ENCODE results near the gene KRT75.

KRT75 gene

GRCh38 chr12:52396656-52397055, 37.5 kb downstream of the KRT75 start:
- Histone ChIP-seq H3K27me3 (ENCODE audit: control insufficient read depth in 2 of 2, insufficient read depth in 2 of 2, low read length in 2 of 2) (no peaks in the 10 kb centered on the region), H3K27ac (ENCODE audit: low read depth in 2 of 2, low read length in 2 of 2) (no peak overlapping the region), H3K36me3 (ENCODE audit: control insufficient read depth in 2 of 2, insufficient read depth in 2 of 2, low read length in 2 of 2) (no peaks in the 10 kb centered on the region), H3K9me3 (ENCODE audit: control insufficient read depth in 2 of 2, low read length in 2 of 2) (no peaks in the 10 kb centered on the region), H3K9ac (ENCODE audit: low read depth in 1 of 2, low read length in 2 of 2) (no peak overlapping the region), H3K4me1 (ENCODE audit: control insufficient read depth in 2 of 2, insufficient read depth in 2 of 2, low read length in 2 of 2) (no peaks in the 10 kb centered on the region), H3K4me3 (ENCODE audit: low read length in 2 of 2) (no peak overlapping the region)

GRCh38 chr12:52395761-52396434, 38.3 kb downstream of the KRT75 start:
- no peak overlapping the region for H3K27ac ChIP-seq (ENCODE audit: low read depth in 2 of 2, low read length in 2 of 2)

GRCh38 chr12:52394836-52395405, 39.2 kb downstream of the KRT75 start:
- Histone ChIP-seq H3K4me1 (ENCODE audit: control insufficient read depth in 2 of 2, insufficient read depth in 2 of 2, low read length in 2 of 2) (no peaks in the 10 kb centered on the region), H3K9me3 (ENCODE audit: control insufficient read depth in 2 of 2, low read length in 2 of 2) (no peaks in the 10 kb centered on the region), H3K9ac (ENCODE audit: low read depth in 1 of 2, low read length in 2 of 2) (no peak overlapping the region), H3K4me3 (ENCODE audit: low read length in 2 of 2) (no peak overlapping the region), H3K27ac (ENCODE audit: low read depth in 2 of 2, low read length in 2 of 2) (no peak overlapping the region), H3K36me3 (ENCODE audit: control insufficient read depth in 2 of 2, insufficient read depth in 2 of 2, low read length in 2 of 2) (no peaks in the 10 kb centered on the region), H3K27me3 (ENCODE audit: control insufficient read depth in 2 of 2, insufficient read depth in 2 of 2, low read length in 2 of 2) (no peaks in the 10 kb centered on the region)

More at GRCh38 chr12:52395761-52396434, 38.3 kb downstream of the KRT75 start:
- Histone ChIP-seq H3K27me3 (ENCODE audit: control insufficient read depth in 2 of 2, insufficient read depth in 2 of 2, low read length in 2 of 2) (no peaks in the 10 kb centered on the region), H3K9me3 (ENCODE audit: control insufficient read depth in 2 of 2, low read length in 2 of 2) (no peaks in the 10 kb centered on the region), H3K4me1 (ENCODE audit: control insufficient read depth in 2 of 2, insufficient read depth in 2 of 2, low read length in 2 of 2) (no peaks in the 10 kb centered on the region), H3K36me3 (ENCODE audit: control insufficient read depth in 2 of 2, insufficient read depth in 2 of 2, low read length in 2 of 2) (no peaks in the 10 kb centered on the region), H3K9ac (ENCODE audit: low read depth in 1 of 2, low read length in 2 of 2) (no peak overlapping the region), H3K4me3 (ENCODE audit: low read length in 2 of 2) (no peak overlapping the region)

- H3K36me3 ChIP-seq (ENCODE audit: control insufficient read depth in 2 of 2, insufficient read depth in 2 of 2, low read length in 2 of 2), result no peaks in the 10 kb centered on the region
- H3K9ac ChIP-seq (ENCODE audit: low read depth in 1 of 2, low read length in 2 of 2), result no peak overlapping the region
- H3K4me1 ChIP-seq (ENCODE audit: control insufficient read depth in 2 of 2, insufficient read depth in 2 of 2, low read length in 2 of 2), result no peaks in the 10 kb centered on the region
- H3K4me3 ChIP-seq (ENCODE audit: low read length in 2 of 2), result no peak overlapping the region
- H3K27ac ChIP-seq (ENCODE audit: low read depth in 2 of 2, low read length in 2 of 2), result no peak overlapping the region
- peaks cover 0 to 7% of the 10 kb centered on the region in 2 donors for H3K27me3 ChIP-seq (ENCODE audit: control insufficient read depth in 2 of 2, insufficient read depth in 2 of 2, low read length in 2 of 2)
- H3K9me3 ChIP-seq (ENCODE audit: control insufficient read depth in 2 of 2, low read length in 2 of 2), result no peaks in the 10 kb centered on the region
Measured at GRCh38 chr12:52392465-52393007, 41.6 kb downstream of the KRT75 start.

GRCh38 chr12:52391618-52392002, 42.6 kb downstream of the KRT75 start:
- no peak overlapping the region for H3K27ac ChIP-seq (ENCODE audit: low read depth in 2 of 2, low read length in 2 of 2)
- H3K4me3 ChIP-seq (ENCODE audit: low read length in 2 of 2), result no peak overlapping the region
- no peak overlapping the region for H3K9ac ChIP-seq (ENCODE audit: low read depth in 1 of 2, low read length in 2 of 2)
- peaks cover 0 to 7% of the 10 kb centered on the region in 2 donors for H3K27me3 ChIP-seq (ENCODE audit: control insufficient read depth in 2 of 2, insufficient read depth in 2 of 2, low read length in 2 of 2)
- H3K36me3 ChIP-seq (ENCODE audit: control insufficient read depth in 2 of 2, insufficient read depth in 2 of 2, low read length in 2 of 2), result no peaks in the 10 kb centered on the region
- no peaks in the 10 kb centered on the region for H3K4me1 ChIP-seq (ENCODE audit: control insufficient read depth in 2 of 2, insufficient read depth in 2 of 2, low read length in 2 of 2)
- no peaks in the 10 kb centered on the region for H3K9me3 ChIP-seq (ENCODE audit: control insufficient read depth in 2 of 2, low read length in 2 of 2)

- Histone ChIP-seq H3K4me1 (ENCODE audit: control insufficient read depth in 2 of 2, insufficient read depth in 2 of 2, low read length in 2 of 2) (no peaks in the 10 kb centered on the region), H3K4me3 (ENCODE audit: low read length in 2 of 2) (no peak overlapping the region), H3K9me3 (ENCODE audit: control insufficient read depth in 2 of 2, low read length in 2 of 2) (no peaks in the 10 kb centered on the region), H3K9ac (ENCODE audit: low read depth in 1 of 2, low read length in 2 of 2) (no peak overlapping the region), H3K27me3 (ENCODE audit: control insufficient read depth in 2 of 2, insufficient read depth in 2 of 2, low read length in 2 of 2) (peaks cover 0 to 7% of the 10 kb centered on the region in 2 donors), H3K36me3 (ENCODE audit: control insufficient read depth in 2 of 2, insufficient read depth in 2 of 2, low read length in 2 of 2) (no peaks in the 10 kb centered on the region), H3K27ac (ENCODE audit: low read depth in 2 of 2, low read length in 2 of 2) (no peak overlapping the region)
Measured at GRCh38 chr12:52390739-52391617, 43.2 kb downstream of the KRT75 start.

- H3K27me3 ChIP-seq (ENCODE audit: control insufficient read depth in 2 of 2, insufficient read depth in 2 of 2, low read length in 2 of 2), result peaks cover 0 to 7% of the 10 kb centered on the region in 2 donors
- no peaks in the 10 kb centered on the region for H3K36me3 ChIP-seq (ENCODE audit: control insufficient read depth in 2 of 2, insufficient read depth in 2 of 2, low read length in 2 of 2)
- no peak overlapping the region for H3K27ac ChIP-seq (ENCODE audit: low read depth in 2 of 2, low read length in 2 of 2)
- H3K9ac ChIP-seq (ENCODE audit: low read depth in 1 of 2, low read length in 2 of 2), result no peak overlapping the region
- H3K4me1 ChIP-seq (ENCODE audit: control insufficient read depth in 2 of 2, insufficient read depth in 2 of 2, low read length in 2 of 2), result no peaks in the 10 kb centered on the region
- no peaks in the 10 kb centered on the region for H3K9me3 ChIP-seq (ENCODE audit: control insufficient read depth in 2 of 2, low read length in 2 of 2)
- no peak overlapping the region for H3K4me3 ChIP-seq (ENCODE audit: low read length in 2 of 2)
Measured at GRCh38 chr12:52389313-52390207, 44.6 kb downstream of the KRT75 start.

- no peak overlapping the region for H3K27ac ChIP-seq (ENCODE audit: low read depth in 2 of 2, low read length in 2 of 2)
- no peak overlapping the region for H3K9ac ChIP-seq (ENCODE audit: low read depth in 1 of 2, low read length in 2 of 2)
- H3K9me3 ChIP-seq (ENCODE audit: control insufficient read depth in 2 of 2, low read length in 2 of 2), result no peaks in the 10 kb centered on the region
- H3K36me3 ChIP-seq (ENCODE audit: control insufficient read depth in 2 of 2, insufficient read depth in 2 of 2, low read length in 2 of 2), result no peaks in the 10 kb centered on the region
- H3K4me3 ChIP-seq (ENCODE audit: low read length in 2 of 2), result no peak overlapping the region
- H3K27me3 ChIP-seq (ENCODE audit: control insufficient read depth in 2 of 2, insufficient read depth in 2 of 2, low read length in 2 of 2), result peaks cover 0 to 7% of the 10 kb centered on the region in 2 donors
- H3K4me1 ChIP-seq (ENCODE audit: control insufficient read depth in 2 of 2, insufficient read depth in 2 of 2, low read length in 2 of 2), result no peaks in the 10 kb centered on the region
Measured at GRCh38 chr12:52387859-52388258, 46.3 kb downstream of the KRT75 start.

GRCh38 chr12:52385226-52385702, 48.9 kb downstream of the KRT75 start, which contains the start of gene KRT84:
TSS of gene KRT84 (minus strand) at chr12:52385652. CDS start at chr12:52385585, 67 bp downstream.
- H3K27me3 ChIP-seq (ENCODE audit: control insufficient read depth in 2 of 2, insufficient read depth in 2 of 2, low read length in 2 of 2), result peaks cover 0 to 7% of the 10 kb centered on the region in 2 donors
- H3K27ac ChIP-seq (ENCODE audit: low read depth in 2 of 2, low read length in 2 of 2), result no peak within 1 kb of the TSS
- no peaks in the 10 kb centered on the region for H3K36me3 ChIP-seq (ENCODE audit: control insufficient read depth in 2 of 2, insufficient read depth in 2 of 2, low read length in 2 of 2)
- H3K9ac ChIP-seq (ENCODE audit: low read depth in 1 of 2, low read length in 2 of 2), result no peak within 1 kb of the TSS
- H3K4me3 ChIP-seq (ENCODE audit: low read length in 2 of 2), result no peak within 1 kb of the TSS
- no peaks in the 10 kb centered on the region for H3K9me3 ChIP-seq (ENCODE audit: control insufficient read depth in 2 of 2, low read length in 2 of 2)
- no peaks in the 10 kb centered on the region for H3K4me1 ChIP-seq (ENCODE audit: control insufficient read depth in 2 of 2, insufficient read depth in 2 of 2, low read length in 2 of 2)
